MCF 10A (cell line): ENCODE results near the gene MAP3K3. TPM values are rescaled to one million over a fixed set of nuclear protein-coding genes. Genes with fewer than 3 reads are reported as not detected.
A peak's percentile ranks its signal among the peaks of the same experiment; 100 is the strongest.

Source experiments
- BruUV-seq: library from RNA; stranded (reverse); fragments of 400-500 nt; replicated peaks from 2 replicates; lab custom pipeline; 2021; lab: Mats Ljungman, UMichigan
- CTCF ChIA-PET: fragments of 300-600 bp; sonication (Branson Sonifier 250); formaldehyde crosslinking; extraction: SDS; loops from one replicate; lab custom pipeline; 2021; ENCODE audit warnings: antibody characterized with exemption, inconsistent platforms; lab: Yijun Ruan, JAX
- POLR2A ChIA-PET: fragments of 300-600, 350-650 bp; sonication (Branson Sonifier 250); formaldehyde crosslinking; extraction: SDS; loops from one replicate; lab custom pipeline; 2020; ENCODE audit warnings: antibody characterized with exemption, inconsistent platforms; lab: Yijun Ruan, JAX
- DNase-seq: peaks from one replicate; pipeline ENCODE4 v3.0.0-alpha.2; 2018; ENCODE audit not compliant: unreplicated experiment
- H3K27ac Mint-ChIP-seq: one replicate; pipeline ENCODE4 v1.8.0; 2022; ENCODE audit warnings: mild to moderate bottlenecking, low read depth, mixed read lengths; ENCODE audit not compliant: unreplicated experiment
- H3K27me3 Mint-ChIP-seq: one replicate; pipeline ENCODE4 v1.8.0; 2022; ENCODE audit warnings: mixed read lengths; ENCODE audit not compliant: insufficient read depth, unreplicated experiment
- H3K36me3 Mint-ChIP-seq: one replicate; pipeline ENCODE4 v1.8.0; 2022; ENCODE audit warnings: mild to moderate bottlenecking, moderate library complexity, mixed read lengths; ENCODE audit not compliant: insufficient read depth, unreplicated experiment
- H3K4me1 Mint-ChIP-seq: one replicate; pipeline ENCODE4 v1.8.0; 2022; ENCODE audit warnings: mixed read lengths; ENCODE audit not compliant: insufficient read depth, unreplicated experiment
- H3K4me3 Mint-ChIP-seq: one replicate; pipeline ENCODE4 v1.8.0; 2022; ENCODE audit warnings: mild to moderate bottlenecking, moderate library complexity, mixed read lengths; ENCODE audit not compliant: unreplicated experiment
- H3K9me3 Mint-ChIP-seq: one replicate; pipeline ENCODE4 v1.8.0; 2022; ENCODE audit warnings: mixed read lengths; ENCODE audit not compliant: unreplicated experiment
- CTCF ChIP-seq: fragments of 200-600 bp; IDR thresholded peaks from one replicate; pipeline ENCODE4 v1.8.0; 2022; ENCODE audit warnings: antibody characterized with exemption, mild to moderate bottlenecking; ENCODE audit not compliant: unreplicated experiment
- intact Hi-C: fragments of 100-400 bp; cut with micrococcal nuclease; formaldehyde crosslinking; loops from 2 replicates; pipeline ENCODE4 v1.14.1; 2022
- total RNA-seq: library from RNA; stranded (reverse); gene quantifications from 2 replicates; pipeline ENCODE4 v1.2.3, GENCODE V29; 2022

Gene MAP3K3
- total RNA-seq, 1 experiment from 2014 or later: 12.8 TPM

- DNase-seq: peak; percentile 47
- TSS peak; percentile 43 for BruUV-seq
- H3K27ac Mint-ChIP-seq: peak overlapping the region; percentile 87
- ChIA-PET POLR2A (interaction anchor here (0.6 to 2.6 kb wide), 27 partner anchors 8 to 1675 kb away, joined by 3 to 63 read pairs (median 3); partner anchors contain the start of genes CCDC47, CEP95, DDX42 and DDX5), CTCF (interaction anchor here (0.7 to 1.0 kb wide), 3 partner anchors 94 to 132 kb away, joined by 3 to 5 read pairs (median 3); no protein-coding TSS in a partner anchor)
- H3K36me3 Mint-ChIP-seq: peaks cover 21% of the 10 kb centered on the region
- intact Hi-C loops: loop anchor here (2.0 kb wide), 2 partner anchors 32 to 118 kb away; partner anchors contain the start of genes CCDC47 and MAP3K3
- no peaks in the 10 kb centered on the region for H3K27me3 Mint-ChIP-seq
- H3K9me3 Mint-ChIP-seq: no peaks in the 10 kb centered on the region
- H3K4me3 Mint-ChIP-seq: peak overlapping the region; percentile 89
- TF ChIP-seq CTCF: no peak
- H3K4me1 Mint-ChIP-seq: no peaks in the 10 kb centered on the region
These were observed 118.4 kb downstream of the MAP3K3 start for GRCh38 chr17:63740464-63741142.

- no peak for DNase-seq
- BruUV-seq: no TSS peak
These were observed 118.9 kb downstream of the MAP3K3 start for GRCh38 chr17:63741143-63741407.

GRCh38 chr17:63741408-63742173, 119.4 kb downstream of the MAP3K3 start, which contains the start of gene STRADA:
TSS of gene STRADA (minus strand) at chr17:63741799. CDS start at chr17:63728369, 13,430 bp downstream.
- CTCF ChIA-PET: interaction anchor here (0.7 to 1.0 kb wide), 4 partner anchors 19 to 316 kb away, joined by 3 to 5 read pairs (median 3); no protein-coding TSS in a partner anchor
- H3K27me3 Mint-ChIP-seq: no peaks in the 10 kb centered on the region
- POLR2A ChIA-PET: interaction anchor here (0.6 to 2.6 kb wide), 35 partner anchors 8 to 765 kb away, joined by 3 to 96 read pairs (median 4); partner anchors contain the start of genes CCDC47, CEP95, DDX42 and DDX5
- H3K36me3 Mint-ChIP-seq: peaks cover 26% of the 10 kb centered on the region
- no peaks in the 10 kb centered on the region for H3K9me3 Mint-ChIP-seq
- peak within 1 kb of the TSS; percentile 89 for H3K4me3 Mint-ChIP-seq
- H3K27ac Mint-ChIP-seq: peak within 1 kb of the TSS; percentile 87
- intact Hi-C loops: loop anchor here (2.0 kb wide), 2 partner anchors 31 to 119 kb away; partner anchors contain the start of genes CCDC47 and MAP3K3
- TF ChIP-seq CTCF: no peak
- peak; percentile 99 for DNase-seq
- no TSS peak for BruUV-seq
- no peaks in the 10 kb centered on the region for H3K4me1 Mint-ChIP-seq

More at GRCh38 chr17:63741143-63741407, 118.9 kb downstream of the MAP3K3 start:
- Mint-ChIP-seq H3K4me3 (peak overlapping the region; percentile 89), H3K27ac (peak overlapping the region; percentile 87), H3K4me1 (no peaks in the 10 kb centered on the region), H3K9me3 (no peaks in the 10 kb centered on the region), H3K27me3 (no peaks in the 10 kb centered on the region), H3K36me3 (peaks cover 25% of the 10 kb centered on the region)
- intact Hi-C loops: loop anchor here (2.0 kb wide), 2 partner anchors 32 to 118 kb away; partner anchors contain the start of genes CCDC47 and MAP3K3
- no peak for TF ChIP-seq CTCF
- POLR2A ChIA-PET: interaction anchor here (0.6 to 2.6 kb wide), 20 partner anchors 8 to 765 kb away, joined by 3 to 63 read pairs (median 3); partner anchors contain the start of genes CCDC47, CEP95, DDX42 and DDX5
- CTCF ChIA-PET: interaction anchor here (0.7 to 1.0 kb wide), 2 partner anchors 93 to 132 kb away, joined by 3 to 5 read pairs; no protein-coding TSS in a partner anchor

Other genes starting within 250 kb of the MAP3K3 start
- gene CYB561, start 176.1 kb upstream of the MAP3K3 start, total RNA-seq: 57.2 and 62.0 TPM in 2 replicates
- 0.30 and 0.39 TPM in 2 replicates for gene ACE, start 145.4 kb upstream of the MAP3K3 start, total RNA-seq
- gene KCNH6, start 99.1 kb upstream of the MAP3K3 start, total RNA-seq: not detected in 2 replicates
- 81.6 and 91.4 TPM in 2 replicates for gene DCAF7, start 71.9 kb upstream of the MAP3K3 start, total RNA-seq
- gene TACO1, start 21.5 kb upstream of the MAP3K3 start, total RNA-seq: 36.5 and 38.7 TPM in 2 replicates
- gene LIMD2, start 77.7 kb downstream of the MAP3K3 start, total RNA-seq: 0.56 and 0.93 TPM in 2 replicates
- gene STRADA, start 119.4 kb downstream of the MAP3K3 start, total RNA-seq: 36.5 and 36.6 TPM in 2 replicates
- gene CCDC47, start 151.2 kb downstream of the MAP3K3 start, total RNA-seq: 86.4 and 114 TPM in 2 replicates
- gene DDX42, start 151.8 kb downstream of the MAP3K3 start, total RNA-seq: 137 and 144 TPM in 2 replicates
- gene PSMC5, start 205.0 kb downstream of the MAP3K3 start, total RNA-seq: 148 and 151 TPM in 2 replicates
- 36.7 and 49.5 TPM in 2 replicates for gene FTSJ3, start 205.2 kb downstream of the MAP3K3 start, total RNA-seq
- 43.7 and 54.6 TPM in 2 replicates for gene SMARCD2, start 220.3 kb downstream of the MAP3K3 start, total RNA-seq